OCI-LY7 (cell line): Measurements from ENCODE around the gene SETD4.

Experiments
- CTCF ChIP-seq: fragments of 200-600 bp; sonication (generic); conservative IDR thresholded peaks from 2 replicates; pipeline ENCODE4 v1.5.1; 2014; ENCODE audit warnings: mild to moderate bottlenecking, antibody characterized with exemption, low read length, moderate library complexity, mixed read lengths
- EZH2phosphoT487 ChIP-seq: fragments of 200-600 bp; sonication (generic); IDR thresholded peaks from 2 replicates; pipeline ENCODE4 v1.6.1; 2018; ENCODE audit warnings: low read depth, borderline replicate concordance, mild to moderate bottlenecking, mixed run types, antibody characterized with exemption, low read length, moderate library complexity, mixed read lengths

- TF ChIP-seq CTCF: no peak
- TF ChIP-seq EZH2phosphoT487: no peak
These were observed 20.5 kb downstream of the SETD4 start for GRCh38 chr21:36039861-36040260.
